Measurements from ENCODE around the gene SERP2.

SERP2 gene

GRCh38 chr13:44359983-44360375 lies 13.6 kb upstream of the SERP2 start:
- DNase-seq (ENCODE audit: low spot score): no peak

GRCh38 chr13:44362394-44363040 lies 11.1 kb upstream of the SERP2 start:
- no peak for DNase-seq (ENCODE audit: low spot score)

- peak; percentile 57 for DNase-seq (ENCODE audit: low spot score)
These were observed 9.8 kb upstream of the SERP2 start for GRCh38 chr13:44363631-44364344.

GRCh38 chr13:44364345-44365000 lies 9.2 kb upstream of the SERP2 start:
- peak; percentile 95 for DNase-seq (ENCODE audit: low spot score)

- DNase-seq (ENCODE audit: low spot score): peak; percentile 65
These were observed 8.6 kb upstream of the SERP2 start for GRCh38 chr13:44365008-44365407.

GRCh38 chr13:44365899-44366298 lies 7.7 kb upstream of the SERP2 start:
- DNase-seq (ENCODE audit: low spot score): no peak

- peak; percentile 57 for DNase-seq (ENCODE audit: low spot score)
These were observed 5.5 kb upstream of the SERP2 start for GRCh38 chr13:44368062-44368591.

GRCh38 chr13:44368599-44369368 lies 4.8 kb upstream of the SERP2 start:
- peak; percentile 79 for DNase-seq (ENCODE audit: low spot score)

- DNase-seq (ENCODE audit: low spot score): no peak
These were observed 2.2 kb upstream of the SERP2 start for GRCh38 chr13:44371421-44371820.

- no peak for DNase-seq (ENCODE audit: low spot score)
These were observed 400 bp upstream of the SERP2 start for GRCh38 chr13:44373247-44373600.

GRCh38 chr13:44374348-44374712 lies 706 bp downstream of the SERP2 start:
- no peak for DNase-seq (ENCODE audit: low spot score)

GRCh38 chr13:44378277-44378676 lies 4.7 kb downstream of the SERP2 start:
- no peak for DNase-seq (ENCODE audit: low spot score)

- no peak for DNase-seq (ENCODE audit: low spot score)
These were observed 6.3 kb downstream of the SERP2 start for GRCh38 chr13:44379885-44380284.

- DNase-seq (ENCODE audit: low spot score): no peak
These were observed 7.0 kb downstream of the SERP2 start for GRCh38 chr13:44380404-44381165.

- no peak for DNase-seq (ENCODE audit: low spot score)
These were observed 9.1 kb downstream of the SERP2 start for GRCh38 chr13:44382635-44383145.

- no peak for DNase-seq (ENCODE audit: low spot score)
These were observed 10.3 kb downstream of the SERP2 start for GRCh38 chr13:44383945-44384344.

GRCh38 chr13:44384778-44385177 lies 11.2 kb downstream of the SERP2 start:
- no peak for DNase-seq (ENCODE audit: low spot score)

- DNase-seq (ENCODE audit: low spot score): no peak
These were observed 11.8 kb downstream of the SERP2 start for GRCh38 chr13:44385401-44385800.

GRCh38 chr13:44385847-44386246 lies 12.2 kb downstream of the SERP2 start:
- DNase-seq (ENCODE audit: low spot score): no peak

GRCh38 chr13:44386913-44387556 lies 13.4 kb downstream of the SERP2 start:
- DNase-seq (ENCODE audit: low spot score): no peak
